IMR-90 (cell line): ENCODE data around the gene EME2. TPM values are rescaled to one million over a fixed set of nuclear protein-coding genes. Genes with fewer than 3 reads are reported as not detected.

Experiments
- ATAC-seq: fragments of 200-7000 bp; cut with Tn5 transposase; 2 replicates; pipeline ENCODE4 v1.9.1; 2020; ENCODE audit warnings: low read depth, mild to moderate bottlenecking, moderate library complexity
- BruUV-seq: library from RNA; stranded (reverse); fragments of 400-500 nt; replicated peaks from 2 replicates; lab custom pipeline; 2021; lab: Mats Ljungman, UMichigan
- CTCF ChIA-PET: fragments of 300-600 bp; formaldehyde crosslinking; extraction: SDS; loops from one replicate; lab custom pipeline; 2021; ENCODE audit warnings: antibody characterized with exemption; lab: Yijun Ruan, JAX
- POLR2A ChIA-PET: fragments of 300-600 bp; sonication (Branson Sonifier 250); formaldehyde crosslinking; loops from one replicate; lab custom pipeline; 2022; ENCODE audit warnings: antibody characterized with exemption; ENCODE audit not compliant: unreplicated experiment; lab: Charles Lee
- DNase-seq: peaks from one replicate; pipeline ENCODE4 v3.0.0; 2013
- H2AFZ ChIP-seq: replicated peaks from 2 replicates; pipeline ENCODE3; 2013; ENCODE audit warnings: low read length, mild to moderate bottlenecking; ENCODE audit not compliant: poor library complexity
- H2AK5ac ChIP-seq: 2 replicates; pipeline ENCODE4 v1.6.1; 2013; ENCODE audit warnings: low read depth, low read length, inconsistent platforms
- H2AK9ac ChIP-seq: replicated peaks from 2 replicates; pipeline ENCODE3; 2013; ENCODE audit warnings: mild to moderate bottlenecking, low read depth, low read length, moderate library complexity; ENCODE audit not compliant: poor library complexity
- H2BK120ac ChIP-seq: 2 replicates; pipeline ENCODE4 v1.6.1; 2013; ENCODE audit warnings: low read depth, low read length, inconsistent platforms
- H2BK15ac ChIP-seq: 3 replicates; pipeline ENCODE4 v1.6.1; 2013; ENCODE audit warnings: low read depth, low read length, inconsistent platforms
- H2BK20ac ChIP-seq: 2 replicates; pipeline ENCODE4 v1.6.1; 2013; ENCODE audit warnings: low read depth, mild to moderate bottlenecking, inconsistent platforms, low read length, moderate library complexity
- H2BK5ac ChIP-seq: 2 replicates; pipeline ENCODE4 v1.6.1; 2013; ENCODE audit warnings: mild to moderate bottlenecking, low read depth, low read length, inconsistent platforms; ENCODE audit not compliant: poor library complexity, severe bottlenecking
- H3K14ac ChIP-seq: replicated peaks from 2 replicates; pipeline ENCODE4 v1.6.1; 2013; ENCODE audit warnings: low read depth, low read length, inconsistent platforms
- H3K18ac ChIP-seq: 2 replicates; pipeline ENCODE4 v1.6.1; 2013; ENCODE audit warnings: low read depth, low read length, control low read depth
- H3K23ac ChIP-seq: 2 replicates; pipeline ENCODE4 v1.6.1; 2013; ENCODE audit warnings: low read depth, low read length, inconsistent platforms
- H3K27ac ChIP-seq: 2 replicates; pipeline ENCODE4 v1.5.1; 2013; ENCODE audit warnings: mild to moderate bottlenecking, control low read depth, low read length; ENCODE audit not compliant: insufficient read depth
- H3K27me3 ChIP-seq: 2 replicates; pipeline ENCODE4 v1.6.1; 2013; ENCODE audit warnings: low read length; ENCODE audit not compliant: control insufficient read depth, insufficient read depth
- H3K36me3 ChIP-seq: 2 replicates; pipeline ENCODE4 v1.6.1; 2013; ENCODE audit warnings: low read length, mixed read lengths; ENCODE audit not compliant: control insufficient read depth, insufficient read depth
- H3K4ac ChIP-seq: 2 replicates; pipeline ENCODE4 v1.6.1; 2013; ENCODE audit warnings: low read depth, low read length, inconsistent platforms
- H3K4me1 ChIP-seq: 2 replicates; pipeline ENCODE4 v1.6.1; 2013; ENCODE audit warnings: low read length, mixed read lengths; ENCODE audit not compliant: control insufficient read depth, insufficient read depth
- H3K4me2 ChIP-seq: 2 replicates; pipeline ENCODE4 v1.6.1; 2013; ENCODE audit warnings: low read depth, mild to moderate bottlenecking, control low read depth, low read length, moderate library complexity
- H3K4me3 ChIP-seq: 2 replicates; pipeline ENCODE4 v1.5.1; 2013; ENCODE audit warnings: low read depth, mild to moderate bottlenecking, control low read depth, low read length, moderate library complexity; ENCODE audit not compliant: insufficient read depth
- H3K56ac ChIP-seq: 2 replicates; pipeline ENCODE4 v1.6.1; 2013; ENCODE audit warnings: low read length, inconsistent platforms; ENCODE audit not compliant: insufficient read depth; ENCODE audit errors: extremely low read depth
- H3K79me1 ChIP-seq, 2 experiments: 2 replicates each; pipeline ENCODE4 v1.6.1; 2013; ENCODE audit warnings: low read length in 2 of 2, inconsistent platforms in 1 of 2, low read depth in 1 of 2
- H3K9ac ChIP-seq: 2 replicates; pipeline ENCODE4 v1.6.1; 2013; ENCODE audit warnings: low read depth, low read length, control low read depth
- H3K9me1 ChIP-seq: 2 replicates; pipeline ENCODE4 v1.6.1; 2013; ENCODE audit warnings: low read length, inconsistent platforms; ENCODE audit not compliant: insufficient read depth
- H3K9me3 ChIP-seq: 2 replicates; pipeline ENCODE4 v1.6.1; 2013; ENCODE audit warnings: low read length; ENCODE audit not compliant: control insufficient read depth, insufficient read depth
- H4K20me1 ChIP-seq: 2 replicates; pipeline ENCODE4 v1.6.1; 2013; ENCODE audit warnings: low read length, inconsistent platforms; ENCODE audit not compliant: insufficient read depth
- H4K5ac ChIP-seq: 2 replicates; pipeline ENCODE4 v1.6.1; 2013; ENCODE audit warnings: mild to moderate bottlenecking, low read depth, low read length, control low read depth
- H4K8ac ChIP-seq, 2 experiments: 2 replicates each; pipeline ENCODE4 v1.6.1; 2013; ENCODE audit warnings: low read depth in 2 of 2, low read length in 2 of 2, control low read depth in 1 of 2, inconsistent platforms in 1 of 2
- H4K91ac ChIP-seq: 2 replicates; pipeline ENCODE4 v1.6.1; 2013; ENCODE audit warnings: low read depth, low read length, inconsistent platforms; ENCODE audit not compliant: insufficient read depth
- CHD1 ChIP-seq: IDR thresholded peaks from 2 replicates; pipeline ENCODE4 v1.6.1; 2012; ENCODE audit warnings: low read depth, low read length, improper control_type of control experiment
- RAD21 ChIP-seq: IDR thresholded peaks from 2 replicates; pipeline ENCODE4 v1.6.1; 2012; ENCODE audit warnings: low read length, improper control_type of control experiment
- WGBS, 2 experiments: methylation state at CpG; one replicate each; pipeline versions ENCODE4 v1.1.5 to v1.1.7; 2013; ENCODE audit warnings: missing lambda C conversion rate in 2 of 2; ENCODE audit not compliant: insufficient read length in 1 of 2; ENCODE audit errors: extremely low coverage in 2 of 2; 5-methylcytosine and 5-hydroxymethylcytosine counted together
- dilution Hi-C: fragments of 300-500 bp; cut with HindIII; formaldehyde crosslinking; loops from one replicate; pipeline ENCODE4 v1.14.3; 2018; ENCODE audit warnings: low sequenced_read_pairs; ENCODE audit not compliant: unreplicated experiment
- in situ Hi-C: fragments of 300-500 bp; cut with MboI; formaldehyde crosslinking; loops from 3 replicates; pipeline ENCODE4 v1.14.3; 2019; ENCODE audit warnings: low sequenced_read_pairs, inconsistent platforms, mixed read lengths
- intact Hi-C: fragments of 100-400 bp; cut with micrococcal nuclease; formaldehyde crosslinking; loops from 2 replicates; pipeline ENCODE4 v1.10.0; 2022
- polyA plus RNA-seq, 3 experiments: library from polyadenylated mRNA; depleted of rRNA; stranded (reverse); fragments of >200 nt; gene quantifications; 2 replicates each; pipeline ENCODE4 v1.2.3, GENCODE V29; 2012; ENCODE audit warnings: low replicate concordance in 1 of 3
- total RNA-seq: library from RNA; depleted of rRNA; stranded (reverse); fragments of >200 nt; gene quantifications from 2 replicates; pipeline ENCODE4 v1.2.3, GENCODE V29; 2012

EME2 gene
- total and polyA plus RNA-seq, 2 of the 4 experiments (the other 2 are of a cell fraction): 1.3 to 9.6 TPM

DNA sequence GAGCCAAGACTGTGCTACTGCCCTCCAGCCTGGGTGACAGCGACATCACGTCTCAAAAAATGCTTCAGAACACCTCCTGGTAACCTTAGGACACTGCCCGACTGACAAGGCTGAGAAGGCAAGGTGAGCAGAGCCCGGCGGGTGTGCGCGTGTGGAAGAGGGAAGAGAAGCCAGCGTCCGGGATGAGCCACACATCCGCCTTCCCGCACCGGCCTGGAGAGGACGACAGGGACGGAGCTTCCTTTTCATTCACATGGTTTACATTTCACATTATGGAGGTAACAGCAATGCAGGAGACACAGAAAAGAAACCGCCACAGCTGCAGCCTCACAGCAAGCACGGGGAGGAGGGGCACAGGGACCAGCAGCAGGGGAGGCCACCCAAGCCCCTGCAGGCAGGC is 37.5 kb downstream of the EME2 start:
- H4K20me1 ChIP-seq: no peaks in the 10 kb centered on the region
- H3K9me1 ChIP-seq: no peaks in the 10 kb centered on the region
- H2BK5ac ChIP-seq: no peak overlapping the region
- no peak overlapping the region for H3K56ac ChIP-seq
- H3K79me1 ChIP-seq: 0 out of 4 replicates have a peak, but pooled peaks cover 0 to 2% of the 10 kb centered on the region in 2 experiments
- H2BK120ac ChIP-seq: no peak overlapping the region
- in situ Hi-C loops (no loop called here), intact Hi-C loops (no loop called here), dilution Hi-C loops (no loop called here)
- no peak overlapping the region for H3K9ac ChIP-seq
- POLR2A ChIA-PET: no interaction called here
- peaks cover 19% of the 10 kb centered on the region; the same call in 1 of the 2 replicates for H3K36me3 ChIP-seq
- CTCF ChIA-PET: no interaction called here
- no peak overlapping the region for H2BK15ac ChIP-seq
- no peak for TF ChIP-seq CHD1
- no peak for TF ChIP-seq RAD21
- no peak overlapping the region for H2AK5ac ChIP-seq
- H3K4me3 ChIP-seq: no peak overlapping the region
- no peaks in the 10 kb centered on the region for H3K9me3 ChIP-seq
- H3K4me1 ChIP-seq: peaks cover 4% of the 10 kb centered on the region; the same call in 1 of the 2 replicates
- no peak overlapping the region for H3K4me2 ChIP-seq
- H4K5ac ChIP-seq: no peak overlapping the region
- no peak overlapping the region for H3K14ac ChIP-seq
- no peak overlapping the region for H2AFZ ChIP-seq
- H3K27me3 ChIP-seq: no peaks in the 10 kb centered on the region
- no peak overlapping the region for H4K91ac ChIP-seq
- H3K23ac ChIP-seq: no peak overlapping the region
- no peak overlapping the region for H3K18ac ChIP-seq
- H2AK9ac ChIP-seq: no peak overlapping the region
- no peak overlapping the region for H2BK20ac ChIP-seq
- DNase-seq (no peak), ATAC-seq (no peak)
- H3K27ac ChIP-seq: no peak overlapping the region
- no peak overlapping the region for H4K8ac ChIP-seq
- BruUV-seq: no TSS peak
- 98% methylated on average over 5 of the region's 16 CpGs; no CpG with 5 or more reads in 1 of the 2 experiments for WGBS, 2 experiments
- H3K4ac ChIP-seq: no peak overlapping the region
